ENCODE results near the gene PRR19.
A peak's percentile ranks its signal among the peaks of the same experiment; 100 is the strongest.

Gene PRR19

GRCh38 chr19:42324655-42325307 lies 22.8 kb downstream of the PRR19 start:
- TF ChIP-seq USF1 (IDR thresholded peaks at IDR 0.05) (no peak), MAX (IDR thresholded peaks at IDR 0.05) (no peak), CEBPB (IDR thresholded peaks at IDR 0.05) (no peak), REST (IDR thresholded peaks at IDR 0.05; ENCODE audit: low read depth) (no peak), EGR1 (IDR thresholded peaks at IDR 0.05) (no peak)

- TF ChIP-seq EGR1 (IDR thresholded peaks at IDR 0.05) (peak; percentile 68; the same call in 1 of the 2 replicates), TAF1 (IDR thresholded peaks at IDR 0.05; ENCODE audit: low read depth) (peak; percentile 78), REST (IDR thresholded peaks at IDR 0.05; ENCODE audit: low read depth) (no peak), CREB1 (IDR thresholded peaks at IDR 0.05; ENCODE audit: low read depth) (no peak), FOXM1 (IDR thresholded peaks at IDR 0.05; ENCODE audit: borderline replicate concordance, low read depth) (no peak), TEAD4 (IDR thresholded peaks at IDR 0.05) (peak; percentile 8; the same call in 1 of the 2 replicates), TCF12 (IDR thresholded peaks at IDR 0.05; ENCODE audit: low read depth) (peak; percentile 56), RAD21 (IDR thresholded peaks at IDR 0.05; ENCODE audit: low read depth) (peak; percentile 80)
Measured at GRCh38 chr19:42325308-42325895, 23.5 kb downstream of the PRR19 start, which contains the start of gene MEGF8. MEGF8 (plus strand) TSS chr19:42325635; CDS start chr19:42326244, 609 bp downstream.

- 0 out of 2 replicates have a peak, but pooled peaks have one; percentile 39 for TF ChIP-seq ZBTB7A (IDR thresholded peaks at IDR 0.05; ENCODE audit: low read depth)
- no peak for TF ChIP-seq MAX (IDR thresholded peaks at IDR 0.05)
Measured at GRCh38 chr19:42325896-42326771, 24.2 kb downstream of the PRR19 start.

GRCh38 chr19:42326969-42327368 lies 25.0 kb downstream of the PRR19 start:
- TF ChIP-seq NFIC (IDR thresholded peaks at IDR 0.05): no peak
- no peak for TF ChIP-seq FOXM1 (IDR thresholded peaks at IDR 0.05; ENCODE audit: borderline replicate concordance, low read depth)
- no peak for TF ChIP-seq EP300 (IDR thresholded peaks at IDR 0.05; ENCODE audit: borderline replicate concordance)

GRCh38 chr19:42327381-42327780 lies 25.4 kb downstream of the PRR19 start:
- TF ChIP-seq YY1 (IDR thresholded peaks at IDR 0.05; ENCODE audit: low read depth): no peak
- no peak for TF ChIP-seq CEBPB (IDR thresholded peaks at IDR 0.05)
- TF ChIP-seq CREB1 (IDR thresholded peaks at IDR 0.05; ENCODE audit: low read depth): no peak
- TF ChIP-seq TEAD4 (IDR thresholded peaks at IDR 0.05): no peak
- no peak for TF ChIP-seq EP300 (IDR thresholded peaks at IDR 0.05; ENCODE audit: borderline replicate concordance)
- TF ChIP-seq TCF12 (IDR thresholded peaks at IDR 0.05; ENCODE audit: low read depth): no peak
- TF ChIP-seq EGR1 (IDR thresholded peaks at IDR 0.05): no peak
- TF ChIP-seq REST (IDR thresholded peaks at IDR 0.05; ENCODE audit: low read depth): no peak
- no peak for TF ChIP-seq ZBTB7A (IDR thresholded peaks at IDR 0.05; ENCODE audit: low read depth)
- no peak for TF ChIP-seq MAX (IDR thresholded peaks at IDR 0.05)
